ENCODE measurements around the gene LARGE1. TPM values are rescaled to one million over a fixed set of nuclear protein-coding genes. Genes with fewer than 3 reads are reported as not detected.

Gene LARGE1
- total and polyA plus RNA-seq, 8 donors, result 4.1 to 29.3 (median 13.7) TPM

GRCh38 chr22:33440756-33441155, 479.5 kb downstream of the LARGE1 start:
- no peak for ATAC-seq
- no peak for FAIRE-seq
- H3K4me1 ChIP-seq, result no peaks in the 10 kb centered on the region
- intact Hi-C loops (cut with DNase I), result no loop called here
- no peaks in the 10 kb centered on the region for H3K36me3 ChIP-seq
- no peak for DNase-seq
- no peak for TF ChIP-seq CTCF (IDR thresholded peaks at IDR 0.05)
- H3K27me3 ChIP-seq, result no peaks in the 10 kb centered on the region
- no peaks in the 10 kb centered on the region for H3K9me3 ChIP-seq
- H3K4me3 ChIP-seq, result no peak overlapping the region
- no peak overlapping the region for H3K27ac ChIP-seq
- 84 to 87% methylated on average over 4 of the region's 4 CpGs for WGBS, 2 donors

- H3K9me3 ChIP-seq, result no peaks in the 10 kb centered on the region
- H3K4me3 ChIP-seq, result no peak overlapping the region
- intact Hi-C loops (cut with DNase I), result no loop called here
- no peaks in the 10 kb centered on the region for H3K27me3 ChIP-seq
- WGBS, 2 donors, result 85 to 92% methylated on average over 7 of the region's 7 CpGs
- H3K4me1 ChIP-seq, result no peaks in the 10 kb centered on the region
- no peak for TF ChIP-seq CTCF (IDR thresholded peaks at IDR 0.05)
- ATAC-seq (peak in 1 of 4 donors; percentile 35), DNase-seq (no peak), FAIRE-seq (no peak)
- no peaks in the 10 kb centered on the region for H3K36me3 ChIP-seq
- H3K27ac ChIP-seq, result no peak overlapping the region
Measured at GRCh38 chr22:33438273-33438672, 482.0 kb downstream of the LARGE1 start.

GRCh38 chr22:33431300-33431699, 489.0 kb downstream of the LARGE1 start:
- FAIRE-seq (no peak), DNase-seq (no peak), ATAC-seq (no peak)
- intact Hi-C loops (cut with DNase I), result no loop called here
- Histone ChIP-seq H3K27me3 (no peaks in the 10 kb centered on the region), H3K27ac (no peak overlapping the region), H3K36me3 (no peaks in the 10 kb centered on the region), H3K4me1 (no peaks in the 10 kb centered on the region), H3K9me3 (no peaks in the 10 kb centered on the region), H3K4me3 (no peak overlapping the region)
- WGBS, 2 donors, result 94 to 96% methylated on average over 3 of the region's 3 CpGs
- no peak for TF ChIP-seq CTCF (IDR thresholded peaks at IDR 0.05)

GRCh38 chr22:33429281-33429680, 491.0 kb downstream of the LARGE1 start:
- DNase-seq (no peak), ATAC-seq (no peak), FAIRE-seq (no peak)
- Histone ChIP-seq H3K4me3 (no peak overlapping the region), H3K4me1 (no peaks in the 10 kb centered on the region), H3K9me3 (no peaks in the 10 kb centered on the region), H3K27ac (no peak overlapping the region), H3K36me3 (no peaks in the 10 kb centered on the region), H3K27me3 (no peaks in the 10 kb centered on the region)
- WGBS, 2 donors, result 98% methylated on average over 7 of the region's 7 CpGs
- no peak for TF ChIP-seq CTCF (IDR thresholded peaks at IDR 0.05)
- intact Hi-C loops (cut with DNase I), result no loop called here

- WGBS, 2 donors, result 93 to 96% methylated on average over 6 of the region's 6 CpGs
Measured at GRCh38 chr22:33427461-33427860, 492.8 kb downstream of the LARGE1 start.

More at GRCh38 chr22:33427461-33427860, 492.8 kb downstream of the LARGE1 start:
- intact Hi-C loops (cut with DNase I), result no loop called here
- no peaks in the 10 kb centered on the region for H3K27me3 ChIP-seq
- FAIRE-seq, result no peak
- no peaks in the 10 kb centered on the region for H3K4me1 ChIP-seq
- ATAC-seq, result no peak
- H3K36me3 ChIP-seq, result no peaks in the 10 kb centered on the region
- TF ChIP-seq CTCF (IDR thresholded peaks at IDR 0.05), result no peak
- no peak for DNase-seq
- H3K9me3 ChIP-seq, result no peaks in the 10 kb centered on the region
- H3K27ac ChIP-seq, result no peak overlapping the region
- H3K4me3 ChIP-seq, result no peak overlapping the region
